ENCODE data around the gene MEGF11.
A peak's percentile ranks its signal among the peaks of the same experiment; 100 is the strongest.
"Not testable (repeated sequence)": the region's sequence is repeated elsewhere in the genome, so short reads cannot be mapped to it uniquely, and the experiment has no call there.

Gene MEGF11

GRCh38 chr15:66270932-66271331, 17.4 kb upstream of the MEGF11 start:
- no peak for DNase-seq

- DNase-seq = no peak
Observed at GRCh38 chr15:66269326-66270090, 16.0 kb upstream of the MEGF11 start.

- no peak for DNase-seq
Observed at GRCh38 chr15:66264859-66265513, 11.4 kb upstream of the MEGF11 start.

GRCh38 chr15:66262837-66263236, 9.3 kb upstream of the MEGF11 start:
- DNase-seq = not testable (repeated sequence)

- no peak for DNase-seq
Observed at GRCh38 chr15:66261056-66261455, 7.5 kb upstream of the MEGF11 start.

GRCh38 chr15:66256692-66257091, 3.1 kb upstream of the MEGF11 start:
- DNase-seq = no peak

- DNase-seq = no peak
Observed at GRCh38 chr15:66254951-66255676, 1.6 kb upstream of the MEGF11 start.

- DNase-seq = no peak
Observed at GRCh38 chr15:66254089-66254950, 770 bp upstream of the MEGF11 start.

- DNase-seq = no peak
Observed at GRCh38 chr15:66252685-66253417, 699 bp downstream of the MEGF11 start.

GRCh38 chr15:66251790-66252684, 1.5 kb downstream of the MEGF11 start:
- DNase-seq = peak; percentile 19

- DNase-seq = no peak
Observed at GRCh38 chr15:66251065-66251789, 2.3 kb downstream of the MEGF11 start.

- DNase-seq = no peak
Observed at GRCh38 chr15:66249605-66250174, 3.9 kb downstream of the MEGF11 start.

- no peak for DNase-seq
Observed at GRCh38 chr15:66246937-66247336, 6.6 kb downstream of the MEGF11 start.

- not testable (repeated sequence) for DNase-seq
Observed at GRCh38 chr15:66245832-66246231, 7.7 kb downstream of the MEGF11 start.

- DNase-seq = no peak
Observed at GRCh38 chr15:66241908-66242285, 11.7 kb downstream of the MEGF11 start.

GRCh38 chr15:66241087-66241907, 12.3 kb downstream of the MEGF11 start:
- DNase-seq = no peak

- DNase-seq = no peak
Observed at GRCh38 chr15:66240240-66240794, 13.2 kb downstream of the MEGF11 start.

GRCh38 chr15:66239514-66239913, 14.0 kb downstream of the MEGF11 start:
- no peak for DNase-seq

- no peak for DNase-seq
Observed at GRCh38 chr15:66238318-66238717, 15.2 kb downstream of the MEGF11 start.
